Activated naive CD8-positive, alpha-beta T cell (primary cell): ENCODE results near the gene PRSS57.
A peak's percentile ranks its signal among the peaks of the same experiment; 100 is the strongest.

Source experiments
- H3K27ac Mint-ChIP-seq: one replicate; pipeline ENCODE4 v1.8.0; 2021; ENCODE audit warnings: mixed read lengths
- H3K27me3 Mint-ChIP-seq: one replicate; pipeline ENCODE4 v1.8.0; 2021; ENCODE audit warnings: mixed read lengths
- H3K36me3 Mint-ChIP-seq: one replicate; pipeline ENCODE4 v1.8.0; 2021; ENCODE audit warnings: mixed read lengths
- H3K4me1 Mint-ChIP-seq: one replicate; pipeline ENCODE4 v1.8.0; 2021; ENCODE audit warnings: low read depth, mixed read lengths
- H3K4me3 Mint-ChIP-seq: one replicate; pipeline ENCODE4 v1.8.0; 2021; ENCODE audit warnings: mild to moderate bottlenecking, mixed read lengths
- H3K9me3 Mint-ChIP-seq: one replicate; pipeline ENCODE4 v1.8.0; 2021; ENCODE audit warnings: low read depth, mixed read lengths

PRSS57 gene

DNA sequence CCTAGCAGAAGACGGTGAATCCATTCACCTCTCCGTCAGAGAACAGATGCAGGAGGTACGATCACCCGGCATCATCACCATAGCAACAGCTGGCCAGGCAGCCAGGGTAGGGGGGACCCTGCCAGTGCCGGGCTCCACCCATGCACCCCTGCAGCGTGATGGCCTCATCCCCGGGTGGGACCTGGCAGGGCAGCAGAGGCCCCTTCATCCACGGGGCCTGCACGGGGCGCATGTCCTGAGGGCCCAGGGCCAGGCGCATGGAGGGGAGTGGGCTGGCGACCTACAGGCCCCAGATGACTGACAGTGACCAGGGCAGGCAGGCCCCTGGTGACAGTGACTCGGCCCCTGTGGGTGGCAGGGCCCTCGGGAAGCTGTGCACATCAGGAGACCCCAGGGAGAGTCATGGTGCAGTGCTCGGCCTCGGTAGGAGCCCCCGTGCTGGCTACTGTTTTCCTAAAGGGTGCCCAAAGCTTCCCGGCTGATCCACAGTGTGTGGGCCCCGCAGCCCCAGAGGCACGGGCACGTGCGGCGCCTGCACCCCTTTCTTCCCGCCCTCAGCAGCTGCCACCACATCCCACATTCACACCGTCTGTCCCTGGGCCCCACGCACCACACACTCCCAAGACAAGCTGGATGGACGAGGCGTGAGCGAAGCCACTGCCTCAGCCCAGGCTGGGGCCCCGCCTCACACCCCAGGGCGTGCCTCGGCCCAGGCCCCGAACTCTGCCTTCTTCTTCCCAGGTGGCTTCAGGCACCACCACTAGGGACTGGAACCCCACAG, 37.0 kb downstream of the PRSS57 start:
- H3K4me1 Mint-ChIP-seq: peaks cover 39% of the 10 kb centered on the region
- no peaks in the 10 kb centered on the region for H3K36me3 Mint-ChIP-seq
- no peaks in the 10 kb centered on the region for H3K27me3 Mint-ChIP-seq
- H3K4me3 Mint-ChIP-seq: peak overlapping the region; percentile 40
- H3K9me3 Mint-ChIP-seq: no peaks in the 10 kb centered on the region
- no peak overlapping the region for H3K27ac Mint-ChIP-seq

DNA sequence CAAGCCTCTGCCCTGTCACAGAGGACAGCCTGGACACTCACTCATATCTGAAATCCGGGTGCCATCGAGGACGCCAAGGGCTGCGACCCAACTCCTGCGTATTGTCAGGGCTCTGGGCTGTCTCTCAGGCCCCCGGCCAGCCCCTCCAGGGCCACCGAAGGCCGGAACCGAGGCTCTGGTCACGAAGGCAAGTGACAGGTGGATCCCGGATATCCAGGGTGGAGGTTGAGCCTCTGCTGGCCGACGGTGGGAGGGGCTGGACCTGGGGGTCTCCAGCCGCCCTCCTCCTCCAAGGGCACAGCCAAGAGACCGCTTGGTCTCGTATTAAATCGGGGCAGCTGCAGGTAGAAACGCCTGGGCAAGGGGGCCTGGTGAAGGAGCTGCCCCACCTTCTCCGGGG, 37.6 kb downstream of the PRSS57 start:
- Mint-ChIP-seq H3K36me3 (no peaks in the 10 kb centered on the region), H3K27me3 (no peaks in the 10 kb centered on the region), H3K27ac (no peak overlapping the region), H3K4me3 (no peak overlapping the region), H3K9me3 (no peaks in the 10 kb centered on the region), H3K4me1 (peaks cover 39% of the 10 kb centered on the region)

- no peaks in the 10 kb centered on the region for H3K27me3 Mint-ChIP-seq
- peaks cover 39% of the 10 kb centered on the region for H3K4me1 Mint-ChIP-seq
- no peaks in the 10 kb centered on the region for H3K9me3 Mint-ChIP-seq
- H3K4me3 Mint-ChIP-seq: no peak overlapping the region
- no peaks in the 10 kb centered on the region for H3K36me3 Mint-ChIP-seq
- peak overlapping the region; percentile 34 for H3K27ac Mint-ChIP-seq
Measured at GRCh38 chr19:656751-657559, 38.3 kb downstream of the PRSS57 start.

GRCh38 chr19:655691-656090, 39.6 kb downstream of the PRSS57 start:
- Mint-ChIP-seq H3K4me1 (peaks cover 34% of the 10 kb centered on the region), H3K4me3 (peak overlapping the region; percentile 47), H3K27me3 (no peaks in the 10 kb centered on the region), H3K36me3 (no peaks in the 10 kb centered on the region), H3K9me3 (no peaks in the 10 kb centered on the region), H3K27ac (peak overlapping the region; percentile 23)

GRCh38 chr19:653425-653824, 41.8 kb downstream of the PRSS57 start:
- Mint-ChIP-seq H3K27me3 (no peaks in the 10 kb centered on the region), H3K4me1 (peaks cover 21% of the 10 kb centered on the region), H3K4me3 (no peak overlapping the region), H3K27ac (no peak overlapping the region), H3K9me3 (no peaks in the 10 kb centered on the region), H3K36me3 (no peaks in the 10 kb centered on the region)

GRCh38 chr19:652467-653389, 42.5 kb downstream of the PRSS57 start:
- Mint-ChIP-seq H3K4me3 (no peak overlapping the region), H3K9me3 (no peaks in the 10 kb centered on the region), H3K27me3 (no peaks in the 10 kb centered on the region), H3K4me1 (peaks cover 21% of the 10 kb centered on the region), H3K27ac (no peak overlapping the region), H3K36me3 (no peaks in the 10 kb centered on the region)

GRCh38 chr19:651991-652390, 43.3 kb downstream of the PRSS57 start:
- no peaks in the 10 kb centered on the region for H3K27me3 Mint-ChIP-seq
- no peak overlapping the region for H3K27ac Mint-ChIP-seq
- no peaks in the 10 kb centered on the region for H3K36me3 Mint-ChIP-seq

DNA sequence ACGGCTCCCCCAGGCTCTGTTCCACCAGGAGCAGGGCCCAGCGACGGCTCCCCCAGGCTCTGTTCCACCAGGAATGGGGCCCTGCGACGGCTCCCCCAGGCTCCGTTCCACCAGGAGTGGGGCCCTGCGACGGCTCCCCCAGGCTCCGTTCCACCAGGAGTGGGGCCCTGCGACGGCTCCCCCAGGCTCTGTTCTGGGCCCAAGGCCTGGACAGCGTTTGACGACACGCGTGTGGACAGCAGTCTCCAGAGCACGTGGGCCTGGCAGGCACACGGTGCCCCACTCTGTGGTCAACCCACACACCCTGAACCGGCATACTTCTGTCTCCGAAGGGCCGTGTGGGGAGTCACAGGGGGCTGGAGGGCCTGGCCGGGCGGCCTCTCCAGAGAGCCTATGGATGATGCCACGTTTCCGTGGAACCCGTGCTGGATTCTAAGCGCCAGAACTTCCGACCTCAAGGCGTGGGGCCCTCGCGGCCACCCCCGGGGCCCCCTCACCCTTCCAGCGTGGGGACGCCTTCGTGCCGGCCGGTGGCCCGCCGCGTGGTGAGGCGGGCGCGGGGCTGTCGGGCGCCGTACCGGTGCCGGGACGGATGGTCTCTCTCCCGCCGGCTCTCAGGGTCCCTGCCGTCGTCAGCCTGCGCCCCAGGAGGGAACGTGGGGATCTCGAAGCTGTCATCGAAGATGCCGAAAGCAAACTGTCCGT, 44.0 kb downstream of the PRSS57 start:
- Mint-ChIP-seq H3K4me1 (peaks cover 16% of the 10 kb centered on the region), H3K27ac (no peak overlapping the region), H3K27me3 (no peaks in the 10 kb centered on the region), H3K36me3 (no peaks in the 10 kb centered on the region), H3K9me3 (no peaks in the 10 kb centered on the region), H3K4me3 (no peak overlapping the region)

More at GRCh38 chr19:651991-652390, 43.3 kb downstream of the PRSS57 start:
- Mint-ChIP-seq H3K4me3 (no peak overlapping the region), H3K4me1 (peaks cover 18% of the 10 kb centered on the region), H3K9me3 (no peaks in the 10 kb centered on the region)

GRCh38 chr19:650121-650520, 45.1 kb downstream of the PRSS57 start:
- no peak overlapping the region for H3K4me3 Mint-ChIP-seq
- H3K36me3 Mint-ChIP-seq: no peaks in the 10 kb centered on the region
- no peak overlapping the region for H3K27ac Mint-ChIP-seq
- peaks cover 4% of the 10 kb centered on the region for H3K4me1 Mint-ChIP-seq
- H3K9me3 Mint-ChIP-seq: no peaks in the 10 kb centered on the region
- no peaks in the 10 kb centered on the region for H3K27me3 Mint-ChIP-seq

DNA sequence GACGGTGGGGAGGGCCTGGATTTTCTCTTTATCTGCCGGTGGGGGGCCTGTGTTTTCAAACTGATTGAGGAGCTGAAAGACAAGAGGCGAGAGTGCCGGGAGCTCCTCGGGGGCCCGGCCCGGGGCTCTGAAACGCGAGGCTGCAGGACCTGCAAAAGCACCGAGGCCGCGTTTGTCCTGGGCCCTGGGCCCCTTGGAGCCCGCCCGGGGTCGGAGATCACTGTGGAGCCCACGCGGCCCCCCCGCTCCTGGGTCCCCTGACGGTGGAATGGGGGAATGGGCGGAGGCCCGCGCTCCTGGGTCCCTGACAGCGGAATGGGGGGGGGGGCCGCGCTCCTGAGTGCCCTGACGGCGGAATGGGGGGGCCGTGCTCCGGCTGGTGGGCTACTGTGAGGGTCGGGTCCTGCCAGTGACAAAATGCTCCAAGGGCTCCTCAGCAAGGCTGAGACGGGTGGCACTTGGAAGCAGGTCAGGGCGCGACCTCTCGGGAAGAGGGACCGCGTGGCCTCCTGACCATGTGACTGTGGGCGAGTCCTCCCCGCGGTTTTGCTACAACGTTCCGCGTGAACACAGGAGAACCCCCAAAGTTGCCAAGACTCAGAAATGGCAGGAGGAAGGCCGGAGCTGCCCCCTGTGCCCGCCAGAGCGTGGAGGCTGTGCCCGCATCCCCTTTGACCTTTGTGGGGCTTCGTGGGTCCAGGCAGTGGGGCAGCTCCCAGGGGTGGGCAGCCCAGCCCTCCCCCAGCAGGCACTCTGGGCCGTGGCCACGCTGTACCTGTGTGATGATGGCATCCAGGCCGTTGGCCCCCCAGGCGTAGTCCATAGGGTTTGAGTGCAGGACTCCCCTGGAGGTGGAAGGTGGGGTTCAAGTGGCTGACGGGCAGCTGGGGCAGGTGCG, 46.1 kb downstream of the PRSS57 start:
- Mint-ChIP-seq H3K4me1 (peaks cover 3% of the 10 kb centered on the region), H3K27ac (no peak overlapping the region), H3K9me3 (no peaks in the 10 kb centered on the region), H3K27me3 (no peaks in the 10 kb centered on the region), H3K4me3 (no peak overlapping the region), H3K36me3 (no peaks in the 10 kb centered on the region)

- Mint-ChIP-seq H3K36me3 (no peaks in the 10 kb centered on the region), H3K9me3 (no peaks in the 10 kb centered on the region), H3K4me1 (no peaks in the 10 kb centered on the region), H3K4me3 (no peak overlapping the region), H3K27ac (no peak overlapping the region), H3K27me3 (no peaks in the 10 kb centered on the region)
Measured at GRCh38 chr19:648305-648704, 46.9 kb downstream of the PRSS57 start.

GRCh38 chr19:647566-648284, 47.5 kb downstream of the PRSS57 start:
- H3K27ac Mint-ChIP-seq: no peak overlapping the region
- no peaks in the 10 kb centered on the region for H3K9me3 Mint-ChIP-seq
- no peaks in the 10 kb centered on the region for H3K4me1 Mint-ChIP-seq
- no peaks in the 10 kb centered on the region for H3K27me3 Mint-ChIP-seq
- H3K4me3 Mint-ChIP-seq: no peak overlapping the region
- no peaks in the 10 kb centered on the region for H3K36me3 Mint-ChIP-seq
